Lung (tissue), 12 donors: Measurements from ENCODE around the gene FAAP100. TPM values are rescaled to one million over a fixed set of nuclear protein-coding genes. Genes with fewer than 3 reads are reported as not detected.

Experiments
- ATAC-seq: fragments of 200-7000 bp; cut with Tn5 transposase; one replicate; pipeline ENCODE4 v1.9.1; 2020; ENCODE audit warnings: moderate number of reproducible peaks; ENCODE audit not compliant: insufficient read depth, low FRiP score
- DNase-seq, 3 donors: peaks; one replicate each; pipeline ENCODE4 v3.0.0-alpha.2; 2013 to 2017
- H3K27ac ChIP-seq, 2 donors: one replicate each; pipeline ENCODE4 v1.5.1; 2013; ENCODE audit warnings: mild to moderate bottlenecking in 2 of 2, moderate library complexity in 2 of 2, control low read depth in 1 of 2, inconsistent platforms in 1 of 2, low read depth in 1 of 2, low read length in 1 of 2
- H3K27me3 ChIP-seq, 3 donors: one replicate each; pipeline ENCODE4 v1.5.1; 2013; ENCODE audit warnings: low read length in 2 of 3; ENCODE audit not compliant: control insufficient read depth in 3 of 3, insufficient read depth in 3 of 3
- H3K36me3 ChIP-seq, 4 donors: one replicate each; pipeline ENCODE4 v1.5.1; 2013; ENCODE audit warnings: low read length in 4 of 4, mild to moderate bottlenecking in 1 of 4, moderate library complexity in 1 of 4; ENCODE audit not compliant: control insufficient read depth in 4 of 4, insufficient read depth in 4 of 4
- H3K4me1 ChIP-seq, 5 donors: one replicate each; pipeline ENCODE4 v1.5.1; 2013; ENCODE audit warnings: low read length in 5 of 5, mild to moderate bottlenecking in 2 of 5, moderate library complexity in 1 of 5; ENCODE audit not compliant: control insufficient read depth in 5 of 5, insufficient read depth in 5 of 5
- H3K4me3 ChIP-seq: one replicate; pipeline ENCODE4 v1.5.1; 2013; ENCODE audit warnings: mild to moderate bottlenecking, control low read depth, moderate library complexity
- H3K9ac ChIP-seq, 2 donors: one replicate each; pipeline ENCODE4 v1.5.1; 2013; ENCODE audit warnings: low read length in 2 of 2, control low read depth in 1 of 2; ENCODE audit not compliant: insufficient read depth in 1 of 2
- H3K9me3 ChIP-seq, 4 donors: one replicate each; pipeline ENCODE4 v1.5.1; 2013; ENCODE audit warnings: low read length in 3 of 4, mild to moderate bottlenecking in 1 of 4, moderate library complexity in 1 of 4; ENCODE audit not compliant: control insufficient read depth in 4 of 4, insufficient read depth in 3 of 4
- WGBS, 2 donors: extraction: QIAGEN DNeasy Blood & Tissue Kit; methylation state at CpG; one replicate each; pipeline ENCODE4 v1.1.7; 2013; 5-methylcytosine and 5-hydroxymethylcytosine counted together
- polyA plus RNA-seq, 2 donors: library from polyadenylated mRNA; stranded (reverse); fragments of 200-250 nt; gene quantifications; one replicate each; pipeline ENCODE4 v1.2.1, GENCODE V29; 2013
- total RNA-seq, 2 donors: library from RNA; depleted of rRNA in 1 of 2; stranded (reverse); fragments of >200 nt in 1 of 2; gene quantifications; one replicate each; pipeline ENCODE4 v1.2.1, GENCODE V29; 2014 to 2021
- TF ChIP-seq, protein P1 (sequence below): IDR thresholded peaks from 2 replicates; pipeline ENCODE4 v1.5.1; 2012; ENCODE audit warnings: mild to moderate bottlenecking; ENCODE audit errors: control extremely low read depth, extremely low read depth
- donor health status: control.
- donor health status: control.
- donor health status: Bipolar disorder and iron deficiency.
- donor health status: healthy.
- donor health status: DM: yes; HTN: yes; CAD: no.

FAAP100 gene
- total and polyA plus RNA-seq, 4 donors, result 20.8 to 34.4 (median 25.4) TPM

GRCh38 chr17:81558115-81558468 lies 5.9 kb upstream of the FAAP100 start:
- no peaks in the 10 kb centered on the region for H3K9me3 ChIP-seq
- ATAC-seq (no peak), DNase-seq (no peak)
- H3K27me3 ChIP-seq, result no peaks in the 10 kb centered on the region
- H3K9ac ChIP-seq, result no peak overlapping the region
- no peak overlapping the region for H3K4me3 ChIP-seq
- TF ChIP-seq, protein P1, sequence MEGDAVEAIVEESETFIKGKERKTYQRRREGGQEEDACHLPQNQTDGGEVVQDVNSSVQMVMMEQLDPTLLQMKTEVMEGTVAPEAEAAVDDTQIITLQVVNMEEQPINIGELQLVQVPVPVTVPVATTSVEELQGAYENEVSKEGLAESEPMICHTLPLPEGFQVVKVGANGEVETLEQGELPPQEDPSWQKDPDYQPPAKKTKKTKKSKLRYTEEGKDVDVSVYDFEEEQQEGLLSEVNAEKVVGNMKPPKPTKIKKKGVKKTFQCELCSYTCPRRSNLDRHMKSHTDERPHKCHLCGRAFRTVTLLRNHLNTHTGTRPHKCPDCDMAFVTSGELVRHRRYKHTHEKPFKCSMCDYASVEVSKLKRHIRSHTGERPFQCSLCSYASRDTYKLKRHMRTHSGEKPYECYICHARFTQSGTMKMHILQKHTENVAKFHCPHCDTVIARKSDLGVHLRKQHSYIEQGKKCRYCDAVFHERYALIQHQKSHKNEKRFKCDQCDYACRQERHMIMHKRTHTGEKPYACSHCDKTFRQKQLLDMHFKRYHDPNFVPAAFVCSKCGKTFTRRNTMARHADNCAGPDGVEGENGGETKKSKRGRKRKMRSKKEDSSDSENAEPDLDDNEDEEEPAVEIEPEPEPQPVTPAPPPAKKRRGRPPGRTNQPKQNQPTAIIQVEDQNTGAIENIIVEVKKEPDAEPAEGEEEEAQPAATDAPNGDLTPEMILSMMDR, result no peak
- peaks cover 0 to 11% (median 0%) of the 10 kb centered on the region in 5 donors for H3K4me1 ChIP-seq
- no peak overlapping the region for H3K27ac ChIP-seq
- H3K36me3 ChIP-seq, result peaks cover 0 to 42% (median 16%) of the 10 kb centered on the region in 4 donors
- 93 to 94% methylated on average over 12 of the region's 12 CpGs for WGBS, 2 donors

GRCh38 chr17:81557276-81558114 lies 5.3 kb upstream of the FAAP100 start:
- H3K27me3 ChIP-seq, result no peaks in the 10 kb centered on the region
- no peak for DNase-seq
- whole genome bisulfite sequencing, 2 donors, result 90% methylated on average over 21 of the region's 21 CpGs
- no peak overlapping the region for H3K9ac ChIP-seq
- peak overlapping the region in 1 of 2 donors; percentile 58 for H3K27ac ChIP-seq
- no peak overlapping the region for H3K4me3 ChIP-seq
- peaks cover 0 to 15% (median 0%) of the 10 kb centered on the region in 5 donors for H3K4me1 ChIP-seq
- TF ChIP-seq, protein P1, result no peak
- H3K36me3 ChIP-seq, result peaks cover 0 to 38% (median 15%) of the 10 kb centered on the region in 4 donors
- H3K9me3 ChIP-seq, result no peaks in the 10 kb centered on the region
- no peak for ATAC-seq

DNA sequence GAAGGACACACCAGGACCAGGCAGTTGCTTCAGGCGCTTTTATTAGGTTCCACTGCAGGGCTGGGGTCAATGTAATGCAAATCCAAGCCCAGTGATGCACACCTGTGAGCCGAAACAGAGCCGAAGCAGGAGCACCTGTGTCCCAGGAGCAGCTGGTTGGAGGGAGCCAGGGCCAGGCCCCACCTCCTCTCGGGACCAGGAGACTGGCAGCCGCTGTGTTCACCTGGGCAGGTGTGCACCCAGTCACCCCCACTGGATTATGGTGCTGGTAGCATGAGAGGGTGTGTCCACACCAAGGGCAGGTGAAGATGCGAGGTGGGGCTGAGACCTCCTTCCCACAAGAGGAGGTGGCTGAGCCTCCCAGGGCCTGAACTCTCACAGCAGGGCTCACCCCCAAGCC lies 4.7 kb upstream of the FAAP100 start:
- TF ChIP-seq, protein P1, result no peak
- H3K27me3 ChIP-seq, result no peaks in the 10 kb centered on the region
- ATAC-seq (no peak), DNase-seq (no peak)
- H3K27ac ChIP-seq, result peak overlapping the region in 1 of 2 donors; percentile 58
- peaks cover 0 to 38% (median 14%) of the 10 kb centered on the region in 4 donors for H3K36me3 ChIP-seq
- WGBS, 2 donors, result 96 to 97% methylated on average over 6 of the region's 6 CpGs
- no peaks in the 10 kb centered on the region for H3K9me3 ChIP-seq
- H3K4me3 ChIP-seq, result no peak overlapping the region
- no peak overlapping the region for H3K9ac ChIP-seq
- peaks cover 0 to 15% (median 0%) of the 10 kb centered on the region in 5 donors for H3K4me1 ChIP-seq
